G401 (cell line): ENCODE measurements around the gene CHCHD2. TPM values are rescaled to one million over a fixed set of nuclear protein-coding genes. Genes with fewer than 3 reads are reported as not detected.
"Not testable (repeated sequence)": the region's sequence is repeated elsewhere in the genome, so short reads cannot be mapped to it uniquely, and the experiment has no call there.

Experiments
- DNase-seq: peaks from one replicate; pipeline ENCODE4 v3.0.0-alpha.2; 2015; ENCODE audit warnings: low spot score
- in situ Hi-C: cut with HindIII; loops from 2 replicates; pipeline ENCODE4 v1.10.0; 2016; ENCODE audit warnings: low sequenced_read_pairs, mixed read lengths
- total RNA-seq: library from RNA; depleted of rRNA; stranded (reverse); fragments of >200 nt; shearing (Covaris generic); gene quantifications from 2 replicates; pipeline ENCODE4 v1.2.3, GENCODE V29; 2014

The CHCHD2 gene
- total RNA-seq, 1 experiment from 2014 or later = 654 TPM

DNA sequence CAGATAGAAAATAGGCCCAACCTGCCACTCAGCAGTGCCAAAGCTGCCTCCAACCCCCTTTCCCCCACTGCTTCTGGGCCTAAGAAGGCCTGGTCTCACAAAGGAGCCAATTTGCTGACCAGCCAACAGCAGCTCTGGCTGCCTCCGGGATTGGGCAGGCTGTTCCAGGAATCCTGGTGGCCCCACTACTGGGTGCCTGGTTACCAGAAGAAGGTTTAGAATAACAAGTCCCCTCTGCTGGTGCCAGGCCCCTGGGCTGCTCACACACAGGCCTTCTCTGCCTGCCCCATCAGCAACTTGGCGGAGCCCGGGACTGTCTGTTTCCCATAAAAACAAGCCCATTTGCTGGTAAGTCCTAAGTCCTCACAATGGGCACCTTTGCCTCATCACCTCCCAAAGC is 14.7 kb downstream of the CHCHD2 start:
- peak; percentile 45 for DNase-seq
- in situ Hi-C loops = no loop called here

GRCh38 chr7:56087445-56087844 is 18.8 kb downstream of the CHCHD2 start:
- in situ Hi-C loops = no loop called here
- DNase-seq = no peak

DNA sequence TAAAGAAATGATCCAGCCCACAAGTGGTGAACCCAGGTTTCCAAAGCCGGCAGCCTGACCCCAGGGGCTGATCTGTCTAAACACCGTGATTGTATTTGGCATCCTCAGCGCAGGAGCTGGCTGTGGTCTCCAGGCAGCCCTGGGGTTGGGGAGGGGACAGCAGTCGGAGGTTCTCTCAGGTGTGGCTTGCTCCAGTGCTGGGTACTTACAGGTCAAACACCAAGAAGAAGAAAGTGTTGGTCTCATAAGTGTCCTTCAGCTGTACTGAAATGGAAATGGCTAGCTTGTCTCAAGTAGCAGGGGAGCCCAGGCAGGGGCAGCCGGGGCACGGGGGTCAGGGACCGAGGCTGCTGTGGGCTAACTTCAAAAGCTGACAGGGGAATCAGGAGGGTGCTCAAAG is 19.5 kb downstream of the CHCHD2 start:
- no peak for DNase-seq
- in situ Hi-C loops = no loop called here

- DNase-seq = peak; percentile 86
- in situ Hi-C loops = no loop called here
Observed at GRCh38 chr7:56083150-56083785, 23.0 kb downstream of the CHCHD2 start.

DNA sequence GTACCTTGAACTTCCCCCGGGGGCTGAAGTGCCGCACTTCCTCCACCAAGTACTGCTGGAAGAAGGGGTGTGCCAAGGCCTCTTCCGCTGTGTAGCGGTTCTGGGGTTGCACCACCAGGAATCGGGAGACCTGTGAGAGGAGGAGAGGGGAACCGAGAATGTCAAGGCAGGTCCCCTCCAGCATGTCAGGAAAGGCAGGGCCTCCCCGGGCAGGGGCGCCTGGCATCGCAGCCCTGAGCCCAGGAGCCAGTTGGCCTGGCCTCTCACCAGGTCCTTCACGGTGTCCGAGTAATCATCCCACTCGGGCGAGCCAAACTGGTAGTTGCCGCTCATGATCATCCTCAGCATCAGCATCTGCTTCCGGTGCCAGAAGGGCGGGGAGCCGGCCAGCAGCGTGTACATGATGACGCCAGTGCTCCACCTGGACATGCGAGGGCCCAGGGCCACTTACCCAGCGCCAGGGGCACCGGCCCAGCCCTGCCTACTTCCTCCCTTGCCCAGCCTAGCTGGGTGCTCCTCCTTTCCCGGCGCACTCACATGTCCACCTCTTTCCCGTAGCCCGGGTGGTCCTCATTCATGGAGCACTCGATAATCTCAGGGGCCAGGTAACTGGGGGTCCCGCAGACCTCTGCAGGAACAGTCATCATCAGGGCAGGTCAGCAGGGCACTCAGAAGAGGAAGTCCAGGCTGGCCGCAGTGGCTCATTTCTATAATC is 24.5 kb downstream of the CHCHD2 start:
- in situ Hi-C loops = no loop called here

DNA sequence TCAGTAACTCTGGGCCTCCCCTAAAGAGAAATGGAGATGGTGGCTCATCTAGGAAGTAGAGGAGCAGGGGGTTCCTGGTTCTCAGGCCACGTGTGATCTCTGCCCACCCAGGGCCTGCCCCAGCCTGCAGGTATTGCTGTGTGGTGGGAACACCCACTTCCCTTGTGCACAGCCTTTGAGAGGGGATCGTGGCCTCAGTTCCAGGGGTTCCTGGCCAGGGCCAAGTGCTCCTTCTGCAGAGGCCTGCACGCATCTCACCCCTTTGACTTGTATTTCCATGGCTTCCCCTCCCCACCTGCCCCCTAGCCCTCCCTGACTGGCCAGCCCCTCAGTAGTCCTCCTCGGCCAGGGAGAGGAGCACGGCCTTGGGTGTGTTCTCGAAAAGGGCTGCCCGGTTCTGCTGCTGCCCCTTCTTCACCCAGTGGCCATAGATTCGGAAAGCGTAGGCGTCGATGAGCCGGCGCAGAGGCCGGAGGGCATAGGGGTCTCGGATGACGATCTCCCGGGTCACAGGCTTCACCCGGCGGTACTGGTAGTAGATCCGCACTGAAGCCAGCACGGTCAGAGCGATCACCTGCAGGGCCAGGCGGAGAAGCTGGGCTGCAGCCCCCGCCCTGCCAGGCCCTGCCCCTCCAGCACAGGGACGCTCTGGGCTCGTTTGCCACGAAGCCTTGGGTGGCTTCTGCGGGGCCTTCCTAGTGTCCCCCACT is 25.4 kb downstream of the CHCHD2 start:
- in situ Hi-C loops, DNase-seq: not testable (repeated sequence)

More for the DNA sequence above, 24.5 kb downstream of the CHCHD2 start:
- no peak for DNase-seq

GRCh38 chr7:56079450-56080185 is 26.7 kb downstream of the CHCHD2 start:
- in situ Hi-C loops = no loop called here
- DNase-seq = peak; percentile 93

DNA sequence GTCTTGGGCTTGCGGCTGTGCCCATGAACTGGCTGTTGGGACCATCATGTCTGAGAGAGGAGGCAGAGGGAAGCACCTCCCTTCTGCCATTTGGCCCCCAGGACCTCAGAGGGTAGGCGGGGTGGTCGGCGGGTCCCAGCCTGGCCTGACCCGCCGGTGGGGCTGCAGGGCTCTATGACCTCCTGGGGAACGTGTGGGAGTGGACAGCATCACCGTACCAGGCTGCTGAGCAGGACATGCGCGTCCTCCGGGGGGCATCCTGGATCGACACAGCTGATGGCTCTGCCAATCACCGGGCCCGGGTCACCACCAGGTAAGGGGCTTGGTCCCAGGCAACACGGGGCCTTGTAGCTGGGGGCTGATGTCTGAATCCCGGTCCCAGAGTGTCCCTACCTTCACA is 28.1 kb downstream of the CHCHD2 start:
- in situ Hi-C loops = no loop called here

GRCh38 chr7:56077681-56078080 is 28.6 kb downstream of the CHCHD2 start:
- in situ Hi-C loops = no loop called here
- no peak for DNase-seq

More for the DNA sequence above, 28.1 kb downstream of the CHCHD2 start:
- no peak for DNase-seq

- in situ Hi-C loops = no loop called here
- peak; percentile 81 for DNase-seq
Observed at GRCh38 chr7:56074371-56074791, 31.9 kb downstream of the CHCHD2 start.

DNA sequence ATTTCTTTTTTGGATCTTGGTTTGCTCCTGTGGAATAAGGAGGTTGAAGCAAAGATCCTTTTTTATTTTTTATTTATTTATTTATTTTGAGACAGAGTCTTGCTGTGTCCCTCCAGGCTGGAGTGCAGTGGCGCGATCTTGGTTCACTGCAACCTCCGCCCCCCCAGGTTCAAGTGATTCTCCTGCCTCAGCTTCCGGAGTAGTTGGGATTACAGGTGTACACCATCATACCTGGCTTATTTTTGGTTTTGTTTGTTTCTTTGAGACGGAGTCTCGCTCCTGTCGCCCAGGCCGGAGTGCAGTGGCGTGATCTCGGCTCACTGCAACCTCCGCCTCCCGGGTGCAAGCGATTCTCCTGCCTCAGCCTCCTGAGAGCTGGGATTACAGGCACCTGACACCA is 39.9 kb downstream of the CHCHD2 start:
- in situ Hi-C loops, DNase-seq: not testable (repeated sequence)

GRCh38 chr7:56063882-56064625 is 42.2 kb downstream of the CHCHD2 start, which contains the start of gene SUMF2:
Gene SUMF2 (plus strand): TSS chr7:56064286. CDS start chr7:56064312, 26 bp downstream.
- in situ Hi-C loops = no loop called here

DNA sequence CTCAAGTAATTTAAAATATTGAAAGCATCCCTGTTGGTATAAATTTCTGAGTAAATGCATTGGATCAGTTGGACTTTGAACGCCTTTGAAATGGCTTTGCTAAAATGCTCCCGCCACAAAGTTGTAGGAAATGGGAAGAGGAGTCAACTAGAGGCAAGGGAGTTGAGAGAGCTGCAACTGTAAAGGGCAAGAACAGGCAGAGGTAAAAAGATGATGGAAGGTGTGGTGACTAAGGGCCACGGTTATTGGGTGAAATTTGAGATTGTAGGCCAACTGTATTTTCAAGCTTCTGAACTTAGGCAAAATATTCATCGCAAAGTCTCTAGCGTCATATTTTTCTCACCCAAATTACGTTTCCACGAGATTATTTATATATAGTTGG is 42.8 kb downstream of the CHCHD2 start:
- in situ Hi-C loops = no loop called here

More at GRCh38 chr7:56063882-56064625, 42.2 kb downstream of the CHCHD2 start, which contains the start of gene SUMF2:
- peak; percentile 90 for DNase-seq

GRCh38 chr7:56062382-56062781 is 43.9 kb downstream of the CHCHD2 start:
- in situ Hi-C loops = no loop called here
- DNase-seq = no peak

More for the DNA sequence above, 42.8 kb downstream of the CHCHD2 start:
- DNase-seq = peak; percentile 32

GRCh38 chr7:56053993-56054392 is 52.3 kb downstream of the CHCHD2 start:
- no peak for DNase-seq
- in situ Hi-C loops = no loop called here

DNA sequence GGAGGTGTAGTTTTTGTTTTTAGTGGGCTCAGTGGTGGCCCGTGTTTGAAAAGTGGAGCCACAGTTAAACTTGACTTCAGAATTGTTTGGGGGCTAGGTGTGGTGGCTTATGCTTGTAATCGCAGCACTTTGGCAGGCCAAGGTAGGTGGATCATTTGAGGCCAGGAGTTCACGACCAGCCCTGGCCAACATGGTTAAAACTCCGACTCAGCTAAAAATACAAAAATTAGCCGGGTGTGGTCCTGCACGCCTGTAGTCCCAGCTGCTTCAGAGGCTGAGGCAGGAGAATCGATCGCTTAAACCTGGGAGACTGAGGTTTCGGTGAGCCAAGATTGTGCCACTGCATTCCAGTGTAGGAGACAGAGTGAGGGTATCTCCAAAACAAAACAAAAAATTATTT is 52.9 kb downstream of the CHCHD2 start:
- in situ Hi-C loops = no loop called here
- DNase-seq = no peak
